GM21825 (cell line): ENCODE measurements around the gene WDR91.

Experiments
- ATAC-seq: cut with Tn5 transposase; IDR thresholded peaks from one replicate; pipeline ENCODE4 v1.9.1; 2021; ENCODE audit warnings: mild to moderate bottlenecking, moderate library complexity; ENCODE audit not compliant: unreplicated experiment

The WDR91 gene

DNA sequence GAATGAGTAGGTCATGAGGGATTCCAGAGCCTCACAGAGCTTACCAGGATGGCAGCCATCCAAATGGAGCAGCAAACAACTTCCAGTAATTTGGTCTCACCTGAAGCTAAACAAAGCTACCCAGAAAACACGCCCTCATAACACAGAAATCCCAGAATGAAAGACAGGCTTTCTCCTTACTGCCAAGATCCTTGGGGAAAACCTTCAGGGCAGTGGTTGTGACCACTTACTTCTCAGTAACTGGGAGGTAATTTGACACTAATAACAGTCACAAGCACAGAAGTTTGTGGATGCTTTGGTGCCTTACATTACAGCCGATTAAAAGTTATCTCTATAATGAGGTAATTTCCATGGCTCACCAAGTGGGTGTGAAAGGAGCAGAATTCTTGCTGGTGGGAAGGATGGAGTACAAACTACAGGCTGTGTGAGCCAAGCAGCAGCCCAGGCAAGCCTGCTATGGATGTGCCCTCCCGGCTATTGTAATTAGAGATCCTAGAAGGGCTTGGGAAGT is 10.4 kb downstream of the WDR91 start:
- no peak for ATAC-seq

DNA sequence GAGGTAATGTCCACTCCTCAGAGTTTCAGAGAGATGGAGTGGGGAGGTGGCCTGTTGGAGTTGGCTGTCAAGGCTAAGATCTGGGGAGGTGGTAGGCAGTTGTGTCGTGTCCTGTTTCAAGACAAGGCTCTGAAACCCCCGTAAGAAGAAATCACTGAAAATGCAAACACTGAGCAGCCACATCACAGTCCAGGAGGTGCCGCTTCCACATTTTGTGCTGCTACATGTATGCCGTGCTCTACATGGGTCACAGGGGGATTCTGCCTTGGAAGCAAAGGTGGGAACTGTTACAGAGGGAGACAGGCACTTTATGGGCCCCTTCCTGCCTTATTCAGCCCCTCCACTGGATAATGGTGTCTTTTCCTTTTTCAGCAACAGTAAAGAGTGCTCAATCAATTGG is 11.9 kb downstream of the WDR91 start:
- ATAC-seq = no peak

DNA sequence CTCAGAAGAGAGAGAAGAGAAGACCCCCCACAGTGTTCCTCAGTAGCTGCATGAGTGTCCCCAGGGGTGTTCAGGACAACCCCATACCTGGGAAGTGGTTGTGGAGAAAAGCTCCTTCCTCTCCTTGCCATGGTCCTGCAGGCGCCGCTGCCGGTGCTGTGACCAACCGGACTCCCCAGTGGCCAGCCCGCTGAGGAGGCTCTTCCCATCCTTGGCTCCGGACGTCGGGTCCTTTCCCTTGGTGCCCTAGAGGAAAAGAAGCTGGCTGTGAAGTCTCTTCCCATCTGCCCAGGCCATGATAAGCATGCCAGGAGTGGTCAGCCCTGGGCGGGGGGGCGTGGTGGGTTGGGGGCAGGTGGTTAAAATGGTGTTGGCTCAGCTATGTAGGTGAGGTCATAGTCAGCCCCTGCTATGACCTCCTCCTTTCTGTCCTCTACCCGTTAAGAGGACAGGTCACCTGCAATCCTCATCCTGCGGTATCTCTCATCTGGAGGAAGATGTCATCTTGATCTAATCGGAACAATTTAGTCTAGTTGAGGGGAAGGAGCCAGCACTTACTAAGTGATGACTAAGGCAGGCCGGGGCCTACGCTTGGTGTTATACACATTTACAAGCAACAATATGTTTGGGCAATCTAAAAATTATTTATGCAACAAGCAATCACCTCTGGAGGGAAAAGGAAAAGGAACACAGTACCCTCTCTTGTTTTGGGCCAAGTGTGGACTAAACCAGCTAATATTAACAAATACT is 13.2 kb downstream of the WDR91 start:
- ATAC-seq = no peak

DNA sequence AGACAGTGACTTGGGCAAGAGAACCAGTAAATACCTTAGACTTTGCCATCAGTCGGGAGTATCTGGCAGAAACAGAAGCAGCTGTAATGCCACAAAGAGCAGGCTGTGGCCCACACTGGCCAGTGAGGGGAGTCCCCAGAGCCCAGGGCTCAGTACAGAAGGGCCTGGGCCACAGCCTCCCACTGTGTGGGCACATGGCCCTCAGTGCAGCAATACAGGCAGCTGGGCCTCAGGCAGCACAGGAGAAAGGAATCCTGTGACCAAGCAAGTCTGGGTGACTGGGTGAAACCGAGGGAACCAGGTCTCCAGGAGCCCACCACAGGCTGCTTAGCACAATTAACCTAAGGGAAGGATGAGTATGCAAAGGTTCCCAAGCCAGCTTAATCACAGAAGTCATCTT is 14.0 kb downstream of the WDR91 start:
- no peak for ATAC-seq

DNA sequence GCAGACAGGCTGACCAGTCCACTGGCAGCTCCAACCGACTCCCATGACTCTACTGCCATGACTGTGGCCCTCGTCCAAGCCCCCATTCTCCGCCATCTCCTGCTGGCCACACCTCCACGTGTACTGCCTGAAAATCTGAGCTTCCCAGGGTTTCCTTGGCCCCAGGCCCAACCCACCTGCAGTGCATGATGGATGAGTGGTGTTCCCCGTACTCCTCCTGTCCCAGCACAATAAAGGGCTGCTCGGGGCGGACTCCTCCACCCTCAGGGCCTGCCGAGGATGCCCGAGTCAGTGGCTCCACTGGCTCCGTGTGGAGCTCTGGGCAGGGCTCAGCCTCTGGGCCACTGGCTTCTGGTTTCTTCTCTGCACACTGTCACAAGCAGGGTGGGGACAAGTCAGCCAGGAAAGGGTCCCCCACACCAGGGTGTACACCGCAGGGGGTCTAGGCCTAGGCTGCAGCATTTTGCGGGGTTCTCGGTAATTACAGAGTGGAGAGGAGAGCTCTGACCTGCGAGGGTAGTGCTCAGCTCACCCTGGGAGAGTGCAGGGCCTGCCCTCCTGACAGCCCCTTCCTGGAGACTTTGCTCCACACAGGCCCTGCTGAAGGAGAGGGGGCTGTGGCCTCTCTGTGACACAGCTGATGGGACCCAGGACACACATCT is 15.2 kb downstream of the WDR91 start:
- ATAC-seq = no peak

DNA sequence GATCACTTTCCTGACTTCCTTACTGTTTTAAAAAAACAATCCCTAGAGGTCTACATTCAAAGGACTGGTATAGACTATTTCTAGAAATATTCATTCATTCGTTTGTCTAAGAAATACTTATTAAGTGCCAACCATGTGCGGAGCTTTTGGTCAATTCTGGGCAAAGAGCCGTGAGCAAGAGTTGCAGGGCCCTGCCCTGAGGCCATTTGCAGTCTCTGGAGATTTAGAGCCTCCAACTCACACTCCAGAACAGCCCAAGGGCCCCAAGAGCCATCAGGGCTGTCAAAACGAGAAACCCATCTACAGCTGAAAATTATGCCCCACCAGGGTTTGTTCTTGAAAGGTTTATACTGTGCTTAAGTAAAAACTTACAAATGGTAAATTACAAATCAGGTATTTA is 16.2 kb downstream of the WDR91 start:
- ATAC-seq = no peak

DNA sequence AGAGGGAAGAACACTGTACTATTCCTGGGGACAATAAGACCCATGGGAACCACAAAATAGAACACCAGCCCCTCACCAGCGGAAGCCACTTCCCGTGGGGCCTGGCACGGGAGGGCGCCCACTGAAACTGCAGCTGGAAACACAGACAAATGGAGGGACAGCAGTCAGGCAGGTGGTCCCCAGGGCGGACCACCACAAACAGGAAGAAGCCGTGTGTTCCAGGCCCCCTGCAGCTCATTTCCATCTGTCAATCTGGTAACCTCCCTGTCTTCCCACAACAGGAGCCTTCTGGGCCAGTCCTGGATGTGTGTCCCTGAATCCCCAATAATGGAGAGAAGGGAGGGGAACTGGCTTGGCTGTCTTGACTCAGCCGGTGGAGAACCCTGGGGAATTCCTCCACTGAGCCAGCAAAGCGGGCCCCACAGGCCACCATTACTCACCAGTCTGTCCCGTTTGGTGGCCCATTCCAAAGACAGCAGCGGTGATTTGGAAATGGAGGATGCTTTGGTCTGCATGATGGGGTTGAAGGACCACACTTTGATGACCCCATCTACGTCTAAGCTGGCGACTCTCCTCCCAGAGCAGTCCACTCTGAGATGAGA is 16.7 kb downstream of the WDR91 start:
- no peak for ATAC-seq

DNA sequence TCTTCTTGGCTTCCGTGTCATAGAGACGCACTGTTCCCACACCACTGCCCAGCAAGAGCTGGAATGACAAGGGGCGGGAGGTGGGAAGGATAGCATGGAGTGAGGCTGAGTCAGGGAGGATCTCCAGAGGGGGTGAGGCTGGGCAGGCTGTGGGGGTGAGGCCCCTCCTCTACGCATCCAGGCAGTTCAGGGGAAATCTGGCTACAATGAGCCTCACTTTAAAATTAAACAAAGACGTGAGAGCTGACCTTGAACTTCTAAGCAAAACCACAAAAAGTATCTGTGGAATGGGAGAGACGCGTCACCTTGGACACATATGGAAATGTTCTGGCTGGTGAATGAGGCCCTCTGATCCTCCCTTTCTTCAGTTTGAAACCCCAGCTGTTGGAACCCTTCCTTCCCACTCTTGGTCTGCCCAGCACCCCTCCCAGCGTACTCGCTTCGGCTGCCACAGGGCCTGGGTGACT is 17.7 kb downstream of the WDR91 start:
- ATAC-seq = no peak

DNA sequence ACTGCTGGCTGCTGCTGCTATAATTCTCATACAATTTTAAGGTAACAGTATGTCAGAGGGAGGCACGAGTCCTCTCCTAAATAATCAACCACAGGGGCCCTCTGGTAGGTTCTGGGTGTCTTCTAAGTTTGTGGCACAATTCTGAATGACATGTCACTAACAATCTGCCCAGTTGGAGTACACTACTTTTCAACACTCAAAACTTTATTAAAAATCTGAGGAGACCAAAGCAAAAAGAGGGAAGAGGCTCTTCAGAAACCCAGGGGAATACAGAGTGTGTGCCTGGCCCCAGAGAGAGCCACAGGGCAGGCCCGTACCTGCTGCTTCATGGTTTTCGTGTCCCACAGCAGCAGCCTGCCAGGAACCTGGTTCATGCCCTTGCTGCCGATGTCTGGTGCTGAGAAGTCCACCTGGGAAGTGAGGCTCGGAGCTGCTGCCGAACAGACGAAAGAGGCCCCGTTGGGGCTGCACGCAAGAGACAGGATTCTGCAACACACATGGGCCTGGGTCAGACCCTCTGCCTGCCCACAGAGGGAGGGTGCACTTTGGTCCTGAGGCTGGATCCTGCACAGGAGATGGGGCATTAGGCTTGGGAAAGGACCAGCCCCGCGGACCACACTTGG is 18.3 kb downstream of the WDR91 start:
- ATAC-seq = no peak

DNA sequence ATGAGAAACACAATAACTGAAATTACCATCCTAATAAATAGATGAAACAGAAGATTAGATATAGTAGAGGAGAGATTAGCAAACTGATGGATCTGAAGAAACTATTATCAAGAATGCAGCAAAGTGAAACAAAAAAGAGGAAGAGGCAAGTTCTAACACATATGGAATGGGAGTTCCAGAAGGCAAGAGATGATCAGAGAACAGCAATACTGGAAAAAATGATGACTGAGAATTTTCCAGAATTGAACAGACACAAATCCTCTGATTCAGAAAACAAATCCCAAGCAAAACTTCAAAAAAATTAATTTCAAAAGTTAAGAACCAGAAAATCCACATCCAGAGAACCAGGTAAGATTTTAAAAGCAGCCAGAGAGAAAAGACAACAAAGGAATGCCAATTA is 20.6 kb downstream of the WDR91 start:
- no peak for ATAC-seq

DNA sequence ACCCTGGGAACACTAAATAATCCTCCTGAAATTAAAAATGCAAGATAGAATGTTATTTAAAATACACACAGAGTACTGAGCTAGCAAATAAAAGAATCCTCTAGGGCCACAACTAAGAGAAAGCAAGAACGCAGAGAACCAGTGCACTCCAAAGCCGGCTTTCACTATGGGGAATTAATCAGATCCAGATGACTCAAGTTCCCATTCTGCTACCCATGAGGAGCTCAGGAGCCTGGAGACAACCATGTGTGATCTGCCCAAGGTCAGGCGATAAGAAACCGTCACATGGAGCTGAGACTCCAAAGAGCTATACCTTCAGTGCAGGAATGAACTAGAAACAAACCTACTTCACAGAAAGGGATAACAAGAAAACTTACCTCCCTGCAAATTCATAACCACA is 21.4 kb downstream of the WDR91 start:
- ATAC-seq = no peak

DNA sequence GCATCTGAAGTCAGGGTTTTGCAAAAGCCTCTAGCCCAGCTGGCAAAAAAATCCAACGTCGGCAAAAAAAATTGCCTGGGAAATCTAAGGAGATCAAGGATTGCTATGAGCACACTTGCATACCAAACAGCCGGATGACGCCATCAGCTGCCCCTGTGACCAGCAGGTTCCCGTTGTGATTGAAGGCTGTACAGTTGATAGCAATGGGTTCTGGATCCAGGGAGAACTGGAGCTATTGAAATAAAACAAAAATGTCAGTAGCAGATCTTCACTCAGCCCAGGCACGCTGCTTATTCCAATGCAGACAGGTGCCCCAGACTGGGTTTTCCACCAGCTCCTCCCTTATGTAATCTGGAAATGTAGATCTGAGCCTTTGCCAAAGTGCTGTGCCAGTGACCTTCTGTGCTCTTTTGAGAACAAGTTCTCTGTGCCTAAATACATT is 22.1 kb downstream of the WDR91 start:
- no peak for ATAC-seq

DNA sequence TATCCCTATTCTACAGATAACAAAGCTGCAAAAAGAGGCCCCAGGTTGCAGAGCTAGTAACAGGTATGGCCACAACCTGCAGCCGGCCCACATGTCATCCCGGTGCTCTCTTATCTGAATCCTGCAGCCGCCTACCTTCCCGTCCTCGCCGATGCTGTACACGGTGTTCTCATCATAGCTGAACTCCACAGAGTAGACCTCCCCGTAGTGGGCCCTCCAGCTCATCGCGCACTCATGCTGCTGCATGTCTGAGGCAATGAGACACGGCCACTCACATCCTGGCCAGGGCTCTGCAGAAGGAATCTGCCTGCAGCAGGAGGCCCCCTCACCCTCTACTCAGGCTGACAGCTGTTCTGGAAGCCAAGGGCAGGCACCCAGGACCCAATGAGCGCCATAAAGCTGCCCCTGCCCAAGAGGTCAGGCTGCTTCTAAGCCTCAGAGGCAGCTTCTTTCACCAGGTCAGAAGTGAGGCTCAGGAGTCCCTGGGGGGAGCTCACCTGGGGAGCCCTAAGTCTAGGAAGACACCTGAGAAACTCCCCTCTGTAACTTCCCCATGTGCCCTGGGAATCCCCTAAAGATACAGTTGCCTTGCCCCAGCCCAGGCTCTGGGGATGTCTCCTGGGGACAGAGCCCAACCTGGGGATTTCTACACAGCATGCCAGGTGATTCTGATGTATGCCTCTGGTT is 22.9 kb downstream of the WDR91 start:
- ATAC-seq = peak; percentile 42

DNA sequence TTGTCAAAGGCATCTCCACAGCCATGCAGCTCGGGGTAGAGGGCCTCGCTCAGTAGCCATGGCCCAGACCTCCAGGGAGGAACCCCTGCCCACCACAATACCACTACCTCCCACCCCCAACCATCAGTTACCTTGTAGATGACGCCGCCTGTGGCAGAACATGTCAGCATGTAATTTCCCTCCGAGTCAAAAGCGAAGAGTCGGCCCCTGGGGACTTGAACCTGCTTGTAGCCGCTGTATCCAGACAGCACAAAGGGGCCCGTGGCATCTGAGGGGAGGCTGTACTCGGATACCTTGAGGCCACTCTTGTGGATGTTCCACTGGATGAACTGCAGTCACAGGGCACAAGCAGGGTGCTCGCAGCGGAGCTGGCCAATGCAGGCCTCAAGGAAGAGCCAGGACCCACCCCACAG is 24.5 kb downstream of the WDR91 start:
- ATAC-seq = peak; percentile 61

DNA sequence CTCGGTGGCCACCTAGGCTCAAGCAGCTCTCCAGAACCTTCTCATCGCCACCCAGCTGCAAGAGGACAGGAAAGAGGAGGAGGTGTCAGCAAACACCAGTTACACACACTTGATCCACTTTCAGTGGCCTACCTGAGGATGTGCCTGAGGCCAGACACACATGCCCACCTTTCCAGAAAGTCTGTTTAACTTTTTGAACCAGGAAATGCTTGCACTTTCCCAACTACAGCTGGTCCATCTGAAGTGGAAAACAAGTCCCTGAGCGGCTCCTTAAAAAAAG is 25.1 kb downstream of the WDR91 start:
- no peak for ATAC-seq

DNA sequence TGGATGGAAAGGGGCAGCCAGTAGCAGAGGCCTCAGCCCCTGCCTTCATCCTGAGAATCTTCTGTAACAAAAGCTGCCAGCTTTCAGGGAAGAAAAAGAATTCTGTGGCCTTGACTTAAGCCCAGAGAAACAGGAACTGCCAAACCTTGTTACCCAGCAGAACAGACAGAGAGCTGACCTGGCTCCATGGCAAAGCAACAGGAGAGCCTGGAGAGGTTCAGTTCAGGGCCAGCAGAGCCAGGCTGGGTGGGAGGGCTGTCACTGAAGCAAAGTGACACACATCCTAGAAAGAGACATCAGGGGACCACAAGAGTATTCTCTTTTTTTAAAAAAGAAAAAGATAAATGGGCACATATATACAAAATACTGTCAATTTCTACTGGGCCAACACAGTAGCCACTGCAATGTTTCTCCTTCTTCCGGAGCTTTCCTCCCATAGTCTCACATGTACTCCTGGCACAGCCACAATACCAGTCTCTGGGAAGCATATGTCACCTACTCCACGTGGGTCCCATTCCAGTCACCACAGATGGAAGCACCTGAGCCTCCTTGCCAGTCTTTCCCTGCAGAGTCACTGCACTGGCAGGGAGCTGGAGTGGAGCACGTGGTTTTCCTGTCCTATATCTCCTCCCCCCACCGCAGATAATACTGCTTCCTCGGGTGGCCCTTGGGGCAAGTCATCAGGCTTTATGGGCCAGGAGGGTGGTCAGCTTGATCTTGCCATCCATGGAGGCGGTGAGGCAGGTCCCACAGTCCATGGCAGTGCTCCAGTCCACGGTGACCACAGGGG is 25.7 kb downstream of the WDR91 start:
- ATAC-seq = no peak

DNA sequence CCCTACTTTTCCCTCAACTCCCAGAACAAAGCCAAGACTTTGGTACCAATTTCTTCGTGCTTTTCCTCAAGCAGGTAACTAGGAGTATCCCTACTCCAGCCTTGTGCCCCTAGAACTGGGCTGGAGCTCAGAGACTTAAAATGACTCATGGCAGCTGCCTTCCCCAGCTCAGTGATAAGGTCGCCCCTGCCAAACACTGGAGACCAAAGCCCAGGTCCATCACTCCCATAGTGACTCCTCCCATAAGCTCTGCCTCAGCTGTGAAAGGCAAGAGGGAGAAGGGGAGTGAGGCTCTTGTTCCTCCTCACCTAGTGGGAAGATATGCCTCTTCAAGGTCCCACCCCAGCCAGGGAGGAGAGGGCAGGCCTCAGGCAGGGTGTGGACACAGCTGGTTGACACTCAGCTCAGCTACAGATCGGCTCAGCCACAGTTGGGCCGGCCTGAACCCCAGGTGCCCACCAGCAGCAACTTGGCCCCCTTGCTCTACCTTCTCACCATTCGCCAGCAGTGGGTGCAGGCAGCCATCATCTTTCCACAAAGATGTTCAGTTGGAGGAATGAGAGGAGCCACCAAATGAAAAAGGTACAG is 27.0 kb downstream of the WDR91 start:
- ATAC-seq = no peak

DNA sequence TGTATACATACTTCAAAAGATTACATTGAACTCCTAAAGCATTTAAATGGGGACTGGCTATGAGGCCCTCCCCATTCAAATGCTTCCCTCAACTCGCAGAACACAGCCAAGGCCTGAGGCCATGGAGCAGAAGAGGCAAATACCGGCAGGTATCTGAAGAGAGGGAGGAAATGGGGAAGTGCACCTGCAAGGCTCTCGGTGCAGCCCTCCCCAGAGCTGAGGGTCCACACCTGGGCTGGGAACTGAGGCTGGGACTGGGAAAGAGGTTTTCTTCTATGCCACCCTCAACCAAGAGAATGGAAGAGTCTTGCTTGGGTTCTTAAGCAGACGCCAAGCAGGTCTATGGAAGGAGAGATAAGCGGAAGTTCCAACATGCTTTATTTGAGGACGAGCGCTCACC is 27.8 kb downstream of the WDR91 start:
- no peak for ATAC-seq

DNA sequence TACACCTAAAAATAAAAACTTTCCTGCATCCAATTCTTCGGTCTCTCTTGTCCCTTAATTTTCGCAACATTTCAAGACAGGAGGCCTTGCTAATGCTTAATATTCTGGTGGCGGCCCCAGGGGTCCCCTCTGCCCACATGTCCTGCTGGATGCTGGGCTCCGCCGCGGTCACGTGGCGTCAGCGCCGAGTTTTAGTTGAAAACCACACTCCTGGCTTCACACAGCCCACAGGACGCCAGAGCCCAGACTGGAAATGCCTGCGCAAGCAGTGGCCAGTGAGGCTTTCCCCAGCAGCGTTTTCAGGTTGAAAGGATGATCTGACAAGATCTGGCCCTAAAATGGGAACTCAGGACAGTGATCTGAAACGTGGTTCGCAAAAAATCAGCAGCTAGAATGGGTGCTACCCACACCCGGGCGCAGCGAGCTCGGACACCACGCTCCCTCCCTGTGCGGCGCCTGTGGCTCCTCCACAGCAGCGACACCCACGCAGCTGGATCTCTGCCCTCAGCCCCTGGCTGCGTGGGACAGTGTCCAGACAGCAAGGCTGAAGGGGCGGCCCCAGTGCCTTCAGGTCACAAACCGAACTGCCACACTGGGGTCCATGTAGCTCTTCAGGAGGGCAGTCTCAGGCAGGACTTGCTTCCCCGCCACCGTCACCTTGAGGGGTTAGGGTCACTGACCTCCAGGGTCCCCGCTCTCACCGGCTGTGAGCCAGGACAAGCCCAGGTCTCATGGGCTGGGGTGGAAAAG is 29.2 kb downstream of the WDR91 start:
- no peak for ATAC-seq
